ENCODE data around the gene CRHR2. TPM values are rescaled to one million over a fixed set of nuclear protein-coding genes. Genes with fewer than 3 reads are reported as not detected.

Gene CRHR2
- total RNA-seq, 3 donors from 2014 or later (not counting 1 experiment from before 2014, with no cell fraction given), result not detected

DNA sequence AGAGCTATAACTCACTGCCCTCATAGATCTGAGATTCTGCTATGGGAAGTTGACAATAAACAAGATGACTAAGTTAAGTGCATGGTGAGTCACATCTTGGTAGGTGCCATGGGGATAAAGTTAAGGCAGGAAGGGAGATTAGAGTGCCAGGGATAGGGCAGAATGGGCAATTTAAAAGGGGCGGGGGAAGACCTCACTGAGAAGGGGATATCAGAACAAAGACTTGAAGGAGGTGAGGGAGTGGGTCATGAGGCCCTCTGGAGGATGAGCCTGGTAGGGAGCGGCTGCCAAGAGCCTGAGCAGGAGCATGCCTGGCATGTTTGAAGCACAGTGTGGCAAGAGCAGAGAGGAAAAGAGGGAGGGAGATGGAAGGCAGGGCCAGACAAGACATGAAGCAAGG, 34.9 kb upstream of the CRHR2 start:
- H3K27ac Mint-ChIP-seq, result no peak overlapping the region
- WGBS (ENCODE audit: insufficient coverage), result 94% methylated on average over 2 of the region's 2 CpGs
- DNase-seq (no peak), ATAC-seq (no peak)
- intact Hi-C loops (cut with micrococcal nuclease), result no loop called here
- no peak overlapping the region for H3K4me3 Mint-ChIP-seq
- peaks cover 20% of the 10 kb centered on the region for H3K36me3 Mint-ChIP-seq
- H3K4me3 ChIP-seq (ENCODE audit: low read length), result no peak overlapping the region
- H3K27ac ChIP-seq (ENCODE audit: low read length), result no peak overlapping the region
- peaks cover 14% of the 10 kb centered on the region for H3K9me3 ChIP-seq (ENCODE audit: control insufficient read depth, insufficient read depth, low read length)
- H3K4me1 ChIP-seq (ENCODE audit: control insufficient read depth, insufficient read depth, low read length), result no peaks in the 10 kb centered on the region
- no peaks in the 10 kb centered on the region for H3K27me3 ChIP-seq (ENCODE audit: control insufficient read depth, insufficient read depth, low read length)
- TF ChIP-seq, protein P1, sequence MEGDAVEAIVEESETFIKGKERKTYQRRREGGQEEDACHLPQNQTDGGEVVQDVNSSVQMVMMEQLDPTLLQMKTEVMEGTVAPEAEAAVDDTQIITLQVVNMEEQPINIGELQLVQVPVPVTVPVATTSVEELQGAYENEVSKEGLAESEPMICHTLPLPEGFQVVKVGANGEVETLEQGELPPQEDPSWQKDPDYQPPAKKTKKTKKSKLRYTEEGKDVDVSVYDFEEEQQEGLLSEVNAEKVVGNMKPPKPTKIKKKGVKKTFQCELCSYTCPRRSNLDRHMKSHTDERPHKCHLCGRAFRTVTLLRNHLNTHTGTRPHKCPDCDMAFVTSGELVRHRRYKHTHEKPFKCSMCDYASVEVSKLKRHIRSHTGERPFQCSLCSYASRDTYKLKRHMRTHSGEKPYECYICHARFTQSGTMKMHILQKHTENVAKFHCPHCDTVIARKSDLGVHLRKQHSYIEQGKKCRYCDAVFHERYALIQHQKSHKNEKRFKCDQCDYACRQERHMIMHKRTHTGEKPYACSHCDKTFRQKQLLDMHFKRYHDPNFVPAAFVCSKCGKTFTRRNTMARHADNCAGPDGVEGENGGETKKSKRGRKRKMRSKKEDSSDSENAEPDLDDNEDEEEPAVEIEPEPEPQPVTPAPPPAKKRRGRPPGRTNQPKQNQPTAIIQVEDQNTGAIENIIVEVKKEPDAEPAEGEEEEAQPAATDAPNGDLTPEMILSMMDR (IDR thresholded peaks at IDR 0.05), result no peak
- no peaks in the 10 kb centered on the region for H3K4me1 Mint-ChIP-seq
- no peaks in the 10 kb centered on the region for H3K27me3 Mint-ChIP-seq (ENCODE audit: low read depth in 2 of 2)
- H3K36me3 ChIP-seq (ENCODE audit: control insufficient read depth, insufficient read depth, low read length), result no peaks in the 10 kb centered on the region
- H3K9me3 Mint-ChIP-seq, result peaks cover 13 to 21% of the 10 kb centered on the region in 2 donors

DNA sequence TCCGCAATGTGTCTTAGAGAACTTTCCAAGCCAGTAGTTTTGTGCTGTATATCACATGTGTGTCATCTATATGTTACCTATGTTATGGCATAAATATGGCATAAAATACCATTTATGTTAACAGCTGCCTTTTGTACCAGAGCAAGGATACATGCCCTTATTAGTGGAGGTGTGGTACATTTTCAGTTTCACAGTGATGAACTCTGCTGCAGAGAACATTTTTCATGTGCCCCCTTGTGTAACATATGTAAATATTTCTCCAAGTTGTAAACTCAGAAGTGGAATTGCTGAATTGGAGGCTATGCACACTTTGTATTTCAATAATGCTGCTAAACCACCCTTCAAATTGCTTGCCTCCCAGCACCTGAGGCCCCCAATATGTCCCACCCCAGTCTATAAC, 31.9 kb upstream of the CRHR2 start:
- H3K9me3 ChIP-seq (ENCODE audit: control insufficient read depth, insufficient read depth, low read length), result peaks cover 8% of the 10 kb centered on the region
- H3K27me3 ChIP-seq (ENCODE audit: control insufficient read depth, insufficient read depth, low read length), result no peaks in the 10 kb centered on the region
- no peak overlapping the region for H3K27ac ChIP-seq (ENCODE audit: low read length)
- no peak for ATAC-seq
- DNase-seq, result no peak
- no peak overlapping the region for H3K4me3 Mint-ChIP-seq
- H3K4me3 ChIP-seq (ENCODE audit: low read length), result no peak overlapping the region
- no peaks in the 10 kb centered on the region for H3K36me3 ChIP-seq (ENCODE audit: control insufficient read depth, insufficient read depth, low read length)
- peaks cover 16% of the 10 kb centered on the region for H3K36me3 Mint-ChIP-seq
- no peaks in the 10 kb centered on the region for H3K4me1 Mint-ChIP-seq
- no peak overlapping the region for H3K27ac Mint-ChIP-seq
- no peaks in the 10 kb centered on the region for H3K27me3 Mint-ChIP-seq (ENCODE audit: low read depth in 2 of 2)
- intact Hi-C loops (cut with micrococcal nuclease), result no loop called here
- H3K4me1 ChIP-seq (ENCODE audit: control insufficient read depth, insufficient read depth, low read length), result no peaks in the 10 kb centered on the region
- H3K9me3 Mint-ChIP-seq, result peaks cover 8 to 14% of the 10 kb centered on the region in 2 donors
- TF ChIP-seq, protein P1 (IDR thresholded peaks at IDR 0.05), result no peak
- 100% methylated on average over 1 of the region's 1 CpG for WGBS (ENCODE audit: insufficient coverage)

DNA sequence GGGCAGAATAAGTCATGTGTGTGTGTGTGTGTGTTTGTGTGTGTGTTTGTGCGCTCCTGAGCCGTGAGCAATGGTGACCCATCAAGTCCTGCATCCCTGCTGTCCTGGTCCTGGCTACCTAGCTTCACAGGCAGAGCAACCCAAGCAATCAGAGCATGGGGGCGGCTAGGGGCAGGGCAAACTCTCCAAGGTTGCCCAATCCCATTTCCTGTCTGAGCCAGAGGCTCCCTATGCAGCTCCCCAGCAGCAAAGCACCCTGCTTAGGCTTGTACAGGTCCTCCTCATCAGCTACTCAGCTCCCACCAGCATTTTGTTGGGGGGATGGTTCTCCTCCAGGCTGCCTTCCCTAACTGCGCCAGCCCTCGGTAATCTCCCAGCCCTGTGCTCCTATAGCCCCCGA, 31.1 kb upstream of the CRHR2 start:
- Mint-ChIP-seq H3K4me1 (no peaks in the 10 kb centered on the region), H3K36me3 (peaks cover 8% of the 10 kb centered on the region), H3K9me3 (peaks cover 6 to 11% of the 10 kb centered on the region in 2 donors), H3K27ac (no peak overlapping the region), H3K27me3 (ENCODE audit: low read depth in 2 of 2) (no peaks in the 10 kb centered on the region), H3K4me3 (no peak overlapping the region)
- ATAC-seq (no peak), DNase-seq (no peak)
- TF ChIP-seq, protein P1 (IDR thresholded peaks at IDR 0.05), result no peak
- intact Hi-C loops (cut with micrococcal nuclease), result no loop called here
- no peaks in the 10 kb centered on the region for H3K4me1 ChIP-seq (ENCODE audit: control insufficient read depth, insufficient read depth, low read length)
- H3K4me3 ChIP-seq (ENCODE audit: low read length), result no peak overlapping the region
- no peaks in the 10 kb centered on the region for H3K27me3 ChIP-seq (ENCODE audit: control insufficient read depth, insufficient read depth, low read length)
- WGBS (ENCODE audit: insufficient coverage), result 94% methylated on average over 6 of the region's 6 CpGs
- H3K9me3 ChIP-seq (ENCODE audit: control insufficient read depth, insufficient read depth, low read length), result peaks cover 2% of the 10 kb centered on the region
- no peaks in the 10 kb centered on the region for H3K36me3 ChIP-seq (ENCODE audit: control insufficient read depth, insufficient read depth, low read length)
- no peak overlapping the region for H3K27ac ChIP-seq (ENCODE audit: low read length)

DNA sequence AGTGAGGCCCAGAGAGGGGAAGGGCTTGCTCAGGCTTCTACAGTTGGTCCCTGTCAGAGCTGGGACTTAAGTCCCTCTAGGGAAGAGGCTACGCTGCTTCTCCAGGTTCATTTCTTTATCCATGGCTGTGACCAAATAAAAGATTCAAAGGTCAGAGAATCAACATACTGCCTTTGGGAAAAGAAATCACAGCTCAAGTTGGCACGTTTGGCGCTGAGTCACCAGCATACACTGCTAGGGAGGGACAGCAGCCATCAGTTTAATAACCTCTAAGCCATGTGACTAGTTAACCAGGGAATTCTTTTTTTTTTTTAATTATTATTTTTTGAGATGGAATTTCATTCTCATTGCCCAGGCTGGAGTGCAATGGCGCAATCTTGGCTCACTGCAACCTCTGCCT, 28.4 kb upstream of the CRHR2 start:
- no peaks in the 10 kb centered on the region for H3K9me3 Mint-ChIP-seq
- intact Hi-C loops (cut with micrococcal nuclease), result no loop called here
- Histone ChIP-seq H3K27ac (ENCODE audit: low read length) (no peak overlapping the region), H3K27me3 (ENCODE audit: control insufficient read depth, insufficient read depth, low read length) (no peaks in the 10 kb centered on the region), H3K36me3 (ENCODE audit: control insufficient read depth, insufficient read depth, low read length) (no peaks in the 10 kb centered on the region), H3K4me1 (ENCODE audit: control insufficient read depth, insufficient read depth, low read length) (no peaks in the 10 kb centered on the region), H3K9me3 (ENCODE audit: control insufficient read depth, insufficient read depth, low read length) (no peaks in the 10 kb centered on the region), H3K4me3 (ENCODE audit: low read length) (no peak overlapping the region)
- no peak overlapping the region for H3K27ac Mint-ChIP-seq
- DNase-seq (no peak), ATAC-seq (no peak)
- H3K4me1 Mint-ChIP-seq, result no peaks in the 10 kb centered on the region
- H3K36me3 Mint-ChIP-seq, result no peaks in the 10 kb centered on the region
- TF ChIP-seq, protein P1 (IDR thresholded peaks at IDR 0.05), result no peak
- 89% methylated on average over 4 of the region's 4 CpGs for WGBS (ENCODE audit: insufficient coverage)
- no peaks in the 10 kb centered on the region for H3K27me3 Mint-ChIP-seq (ENCODE audit: low read depth in 2 of 2)
- H3K4me3 Mint-ChIP-seq, result no peak overlapping the region

Data from natural killer cell (primary cell).